Thyroid gland (tissue), 4 donors: ENCODE data around the gene SH3RF1. TPM values are rescaled to one million over a fixed set of nuclear protein-coding genes. Genes with fewer than 3 reads are reported as not detected.
"Not testable (repeated sequence)": the region's sequence is repeated elsewhere in the genome, so short reads cannot be mapped to it uniquely, and the experiment has no call there.

Experiments
- DNase-seq, 2 donors: peaks; one replicate each; pipeline ENCODE4 v3.0.0-alpha.2; 2019
- H3K27ac ChIP-seq, 3 donors: fragments of 200-600 bp; sonication (generic); 1 replicate in 2 of 3; 2 replicates in 1 of 3; pipeline ENCODE4 v1.5.1; 2016 to 2019; ENCODE audit warnings: mild to moderate bottlenecking in 1 of 3, moderate library complexity in 1 of 3
- H3K27me3 ChIP-seq: fragments of 200-600 bp; sonication (generic); one replicate; pipeline ENCODE4 v1.5.1; 2019
- H3K36me3 ChIP-seq, 2 donors: fragments of 200-600 bp; sonication (generic); one replicate each; pipeline ENCODE4 v1.5.1; 2016 to 2019
- H3K4me1 ChIP-seq, 2 donors: fragments of 200-600 bp; sonication (generic); one replicate each; pipeline ENCODE4 v1.5.1; 2017 to 2019
- H3K4me3 ChIP-seq, 3 donors: fragments of 200-600 bp; sonication (generic); replicated peaks in 1 of 3; 1 replicate in 2 of 3; 2 replicates in 1 of 3; pipeline ENCODE4 v1.5.1; 2016; ENCODE audit warnings: mild to moderate bottlenecking in 1 of 3
- H3K9me3 ChIP-seq: fragments of 200-600 bp; sonication (generic); one replicate; pipeline ENCODE4 v1.5.1; 2017
- CTCF ChIP-seq, 6 experiments: fragments of 200-600 bp in 3 of 6; fragments of 450-650 bp in 3 of 6; sonication (generic) in 3 of 6; IDR thresholded peaks; one replicate each; pipeline ENCODE4 v1.5.1; 2016 to 2019; ENCODE audit warnings: antibody characterized with exemption in 6 of 6, mild to moderate bottlenecking in 2 of 6, inconsistent platforms in 1 of 6, moderate library complexity in 1 of 6
- POLR2A ChIP-seq, 2 donors: fragments of 450-650 bp; IDR thresholded peaks; one replicate each; pipeline ENCODE4 v1.6.1; 2017; ENCODE audit warnings: antibody characterized with exemption in 2 of 2, mild to moderate bottlenecking in 2 of 2, moderate library complexity in 1 of 2
- WGBS, 2 donors: methylation state at CpG; one replicate each; pipeline ENCODE4 v1.1.5; 2017; 5-methylcytosine and 5-hydroxymethylcytosine counted together
- intact Hi-C: fragments of 100-400 bp; cut with DNase I; formaldehyde crosslinking; loops from one replicate; pipeline ENCODE4 v1.15.1; 2023
- total RNA-seq, 4 donors: library from RNA; depleted of rRNA; stranded (reverse); fragments of >200 nt; gene quantifications; one replicate each; pipeline ENCODE4 v1.2.3, GENCODE V29; 2016

The SH3RF1 gene
- total RNA-seq, 4 donors from 2014 or later = 29.0 to 41.7 (median 32.5) TPM

- Histone ChIP-seq H3K4me3 (no peak overlapping the region), H3K36me3 (no peaks in the 10 kb centered on the region), H3K27ac (no peak overlapping the region), H3K9me3 (no peaks in the 10 kb centered on the region), H3K4me1 (peaks cover under 1 to 18% of the 10 kb centered on the region in 2 donors), H3K27me3 (no peaks in the 10 kb centered on the region)
- WGBS, 2 donors = 76 to 77% methylated on average over 3 of the region's 3 CpGs
- TF ChIP-seq POLR2A (IDR thresholded peaks at IDR 0.05) = no peak
- no peak for TF ChIP-seq CTCF (IDR thresholded peaks at IDR 0.05)
- intact Hi-C loops = no loop called here
- no peak for DNase-seq
Measured at GRCh38 chr4:169208090-169208455, 62.7 kb downstream of the SH3RF1 start.

GRCh38 chr4:169207436-169208089 lies 63.2 kb downstream of the SH3RF1 start:
- intact Hi-C loops = no loop called here
- TF ChIP-seq POLR2A (IDR thresholded peaks at IDR 0.05) (no peak), CTCF (IDR thresholded peaks at IDR 0.05) (no peak)
- H3K27ac ChIP-seq = no peak overlapping the region
- DNase-seq = no peak
- no peaks in the 10 kb centered on the region for H3K27me3 ChIP-seq
- 83 to 87% methylated on average over 2 of the region's 2 CpGs for WGBS, 2 donors
- H3K9me3 ChIP-seq = no peaks in the 10 kb centered on the region
- no peak overlapping the region for H3K4me3 ChIP-seq
- no peaks in the 10 kb centered on the region for H3K36me3 ChIP-seq
- H3K4me1 ChIP-seq = peaks cover 6 to 23% of the 10 kb centered on the region in 2 donors

GRCh38 chr4:169205744-169206080 lies 65.0 kb downstream of the SH3RF1 start:
- Histone ChIP-seq H3K27me3 (no peaks in the 10 kb centered on the region), H3K9me3 (no peaks in the 10 kb centered on the region), H3K4me1 (peaks cover 23 to 42% of the 10 kb centered on the region in 2 donors), H3K27ac (no peak overlapping the region), H3K4me3 (no peak overlapping the region), H3K36me3 (no peaks in the 10 kb centered on the region)
- intact Hi-C loops = no loop called here
- TF ChIP-seq CTCF (IDR thresholded peaks at IDR 0.05) (no peak), POLR2A (IDR thresholded peaks at IDR 0.05) (no peak)
- DNase-seq = no peak

- intact Hi-C loops = no loop called here
- TF ChIP-seq POLR2A (IDR thresholded peaks at IDR 0.05) (no peak), CTCF (IDR thresholded peaks at IDR 0.05) (no peak)
Measured at GRCh38 chr4:169205075-169205743, 65.5 kb downstream of the SH3RF1 start.

GRCh38 chr4:169203891-169204290 lies 66.9 kb downstream of the SH3RF1 start:
- Histone ChIP-seq H3K9me3 (no peaks in the 10 kb centered on the region), H3K36me3 (no peaks in the 10 kb centered on the region), H3K4me1 (peaks cover 25 to 56% of the 10 kb centered on the region in 2 donors), H3K4me3 (no peak overlapping the region), H3K27ac (peak overlapping the region in 1 of 3 donors; percentile 73), H3K27me3 (no peaks in the 10 kb centered on the region)
- intact Hi-C loops = no loop called here
- TF ChIP-seq CTCF (IDR thresholded peaks at IDR 0.05) (no peak), POLR2A (IDR thresholded peaks at IDR 0.05) (no peak)
- DNase-seq = no peak
- WGBS, 2 donors = 83 to 84% methylated on average over 6 of the region's 6 CpGs

More at GRCh38 chr4:169205075-169205743, 65.5 kb downstream of the SH3RF1 start:
- no peak overlapping the region for H3K27ac ChIP-seq
- no peak overlapping the region for H3K4me3 ChIP-seq
- H3K27me3 ChIP-seq = no peaks in the 10 kb centered on the region
- peaks cover 25 to 47% of the 10 kb centered on the region in 2 donors for H3K4me1 ChIP-seq
- no peaks in the 10 kb centered on the region for H3K9me3 ChIP-seq
- 85 to 94% methylated on average over 3 of the region's 3 CpGs for WGBS, 2 donors
- H3K36me3 ChIP-seq = no peaks in the 10 kb centered on the region
- DNase-seq = no peak

- DNase-seq, H3K27me3 ChIP-seq, H3K9me3 ChIP-seq, intact Hi-C loops, H3K36me3 ChIP-seq, H3K4me3 ChIP-seq: not testable (repeated sequence)
- H3K27ac ChIP-seq = peak overlapping the region in 2 of 3 donors; percentile 60 to 73
- WGBS, 2 donors = 84 to 88% methylated on average over 4 of the region's 4 CpGs
- peaks cover 25 to 60% of the 10 kb centered on the region in 2 donors for H3K4me1 ChIP-seq
Measured at GRCh38 chr4:169203278-169203677, 67.5 kb downstream of the SH3RF1 start.
